ENCODE measurements around the gene CRYBA2. TPM values are rescaled to one million over a fixed set of nuclear protein-coding genes. Genes with fewer than 3 reads are reported as not detected.

The CRYBA2 gene
- polyA plus RNA-seq, 1 donor from 2014 or later, result not detected

DNA sequence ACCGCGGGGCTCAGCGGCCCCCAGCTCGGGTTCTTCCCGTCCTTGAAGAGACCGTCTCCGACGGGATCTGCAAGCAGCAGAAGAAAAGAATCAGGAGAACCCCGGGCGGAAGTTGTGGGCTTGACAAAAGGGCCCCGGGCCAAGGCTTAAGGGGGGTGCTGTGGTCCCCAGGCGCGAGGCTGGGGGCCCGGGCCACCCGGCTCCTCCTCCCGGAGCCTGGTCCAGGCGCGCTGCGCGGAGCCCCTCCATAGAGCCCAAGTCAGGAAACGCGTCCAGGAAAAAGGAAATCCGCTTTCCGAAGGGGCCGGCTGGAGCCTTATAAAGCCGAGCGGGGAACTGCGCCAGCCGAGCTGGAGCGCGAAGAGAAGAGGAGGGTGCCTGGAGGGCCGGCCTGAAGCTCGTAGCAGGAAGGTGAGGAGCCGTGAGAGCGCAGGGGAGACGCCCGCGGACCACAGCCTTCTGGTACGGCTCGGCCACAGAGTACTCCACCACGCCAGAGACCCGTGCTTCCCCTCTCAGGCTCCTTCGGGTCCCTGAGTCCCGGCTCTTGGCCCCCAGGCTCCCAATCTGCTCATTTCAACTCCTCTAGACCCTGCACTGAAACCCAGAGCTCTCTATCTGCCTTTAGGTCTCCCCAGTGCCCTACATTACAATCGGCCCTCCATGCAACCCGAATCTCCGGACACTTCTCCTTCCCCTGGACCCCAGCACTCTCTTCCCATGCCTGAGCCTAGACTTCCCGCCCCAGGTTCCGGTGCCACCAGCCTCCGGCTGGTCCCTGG, 8.8 kb downstream of the CRYBA2 start:
- Histone ChIP-seq H3K4me3 (ENCODE audit: low read length) (peak overlapping the region; percentile 55), H3K36me3 (ENCODE audit: insufficient read depth, low read length) (no peaks in the 10 kb centered on the region), H3K9me2 (ENCODE audit: insufficient read depth, low read length) (no peaks in the 10 kb centered on the region), H3F3A (ENCODE audit: insufficient read depth, low read length, poor library complexity, severe bottlenecking) (no peaks in the 10 kb centered on the region), H4K20me1 (ENCODE audit: insufficient read depth) (no peaks in the 10 kb centered on the region), H3K79me2 (replicated peaks; ENCODE audit: insufficient read depth, low read length) (no peaks in the 10 kb centered on the region), H3K4me2 (ENCODE audit: low read length) (no peak overlapping the region), H3K9ac (ENCODE audit: low read length) (no peak overlapping the region), H3K9me3 (ENCODE audit: low read length) (no peaks in the 10 kb centered on the region), H3K27me3 (ENCODE audit: insufficient read depth, low read depth, low read length) (peaks cover 98% of the 10 kb centered on the region), H3K27ac (ENCODE audit: low read length) (no peak overlapping the region), H2AFZ (ENCODE audit: low read depth, low read length) (no peak overlapping the region)
- TF ChIP-seq, protein P1, sequence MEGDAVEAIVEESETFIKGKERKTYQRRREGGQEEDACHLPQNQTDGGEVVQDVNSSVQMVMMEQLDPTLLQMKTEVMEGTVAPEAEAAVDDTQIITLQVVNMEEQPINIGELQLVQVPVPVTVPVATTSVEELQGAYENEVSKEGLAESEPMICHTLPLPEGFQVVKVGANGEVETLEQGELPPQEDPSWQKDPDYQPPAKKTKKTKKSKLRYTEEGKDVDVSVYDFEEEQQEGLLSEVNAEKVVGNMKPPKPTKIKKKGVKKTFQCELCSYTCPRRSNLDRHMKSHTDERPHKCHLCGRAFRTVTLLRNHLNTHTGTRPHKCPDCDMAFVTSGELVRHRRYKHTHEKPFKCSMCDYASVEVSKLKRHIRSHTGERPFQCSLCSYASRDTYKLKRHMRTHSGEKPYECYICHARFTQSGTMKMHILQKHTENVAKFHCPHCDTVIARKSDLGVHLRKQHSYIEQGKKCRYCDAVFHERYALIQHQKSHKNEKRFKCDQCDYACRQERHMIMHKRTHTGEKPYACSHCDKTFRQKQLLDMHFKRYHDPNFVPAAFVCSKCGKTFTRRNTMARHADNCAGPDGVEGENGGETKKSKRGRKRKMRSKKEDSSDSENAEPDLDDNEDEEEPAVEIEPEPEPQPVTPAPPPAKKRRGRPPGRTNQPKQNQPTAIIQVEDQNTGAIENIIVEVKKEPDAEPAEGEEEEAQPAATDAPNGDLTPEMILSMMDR (IDR thresholded peaks at IDR 0.05; ENCODE audit: poor library complexity, severe bottlenecking), result no peak
- TF ChIP-seq RAD21 (conservative IDR thresholded peaks at IDR 0.05), result no peak
- TF ChIP-seq SMC3 (conservative IDR thresholded peaks at IDR 0.05; ENCODE audit: poor library complexity), result no peak
- TF ChIP-seq TAF1 (IDR thresholded peaks at IDR 0.05; ENCODE audit: low read depth), result no peak
- TF ChIP-seq EZH2 (IDR thresholded peaks at IDR 0.05; ENCODE audit: borderline replicate concordance, insufficient read depth, low read length, poor library complexity, severe bottlenecking), result peak; percentile 89
- TF ChIP-seq MXI1 (conservative IDR thresholded peaks at IDR 0.05; ENCODE audit: poor library complexity, severe bottlenecking), result no peak

DNA sequence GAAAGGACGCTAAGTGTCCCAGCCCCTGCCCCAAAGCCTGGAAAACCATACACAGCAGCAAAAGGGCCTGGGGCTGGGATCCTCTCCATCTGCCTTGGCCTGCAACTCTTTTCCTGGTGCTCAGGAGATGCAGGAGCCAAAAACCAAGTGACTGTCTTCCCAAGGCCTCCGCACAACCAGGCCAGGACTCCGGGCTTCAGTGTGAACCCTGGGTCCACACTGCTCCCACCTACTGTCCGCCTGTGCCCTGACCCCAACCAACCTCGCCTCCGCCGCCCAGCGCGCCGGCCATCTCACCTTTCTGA, 9.3 kb downstream of the CRYBA2 start:
- Histone ChIP-seq H3K27ac (ENCODE audit: low read length) (no peak overlapping the region), H3K79me2 (replicated peaks; ENCODE audit: insufficient read depth, low read length) (no peaks in the 10 kb centered on the region), H3K9ac (ENCODE audit: low read length) (no peak overlapping the region), H3F3A (ENCODE audit: insufficient read depth, low read length, poor library complexity, severe bottlenecking) (no peaks in the 10 kb centered on the region), H2AFZ (ENCODE audit: low read depth, low read length) (no peak overlapping the region), H3K4me3 (ENCODE audit: low read length) (peak overlapping the region; percentile 55), H3K36me3 (ENCODE audit: insufficient read depth, low read length) (no peaks in the 10 kb centered on the region), H3K4me2 (ENCODE audit: low read length) (no peak overlapping the region), H3K9me2 (ENCODE audit: insufficient read depth, low read length) (no peaks in the 10 kb centered on the region), H3K27me3 (ENCODE audit: insufficient read depth, low read depth, low read length) (peaks cover 95% of the 10 kb centered on the region), H3K9me3 (ENCODE audit: low read length) (no peaks in the 10 kb centered on the region), H4K20me1 (ENCODE audit: insufficient read depth) (no peaks in the 10 kb centered on the region)
- no peak for TF ChIP-seq RAD21 (conservative IDR thresholded peaks at IDR 0.05)
- TF ChIP-seq TAF1 (IDR thresholded peaks at IDR 0.05; ENCODE audit: low read depth), result no peak
- no peak for TF ChIP-seq POLR2AphosphoS5 (IDR thresholded peaks at IDR 0.05)
- TF ChIP-seq MXI1 (conservative IDR thresholded peaks at IDR 0.05; ENCODE audit: poor library complexity, severe bottlenecking), result no peak
- TF ChIP-seq EP300 (conservative IDR thresholded peaks at IDR 0.05; ENCODE audit: poor library complexity, severe bottlenecking), result no peak
- TF ChIP-seq, protein P2, sequence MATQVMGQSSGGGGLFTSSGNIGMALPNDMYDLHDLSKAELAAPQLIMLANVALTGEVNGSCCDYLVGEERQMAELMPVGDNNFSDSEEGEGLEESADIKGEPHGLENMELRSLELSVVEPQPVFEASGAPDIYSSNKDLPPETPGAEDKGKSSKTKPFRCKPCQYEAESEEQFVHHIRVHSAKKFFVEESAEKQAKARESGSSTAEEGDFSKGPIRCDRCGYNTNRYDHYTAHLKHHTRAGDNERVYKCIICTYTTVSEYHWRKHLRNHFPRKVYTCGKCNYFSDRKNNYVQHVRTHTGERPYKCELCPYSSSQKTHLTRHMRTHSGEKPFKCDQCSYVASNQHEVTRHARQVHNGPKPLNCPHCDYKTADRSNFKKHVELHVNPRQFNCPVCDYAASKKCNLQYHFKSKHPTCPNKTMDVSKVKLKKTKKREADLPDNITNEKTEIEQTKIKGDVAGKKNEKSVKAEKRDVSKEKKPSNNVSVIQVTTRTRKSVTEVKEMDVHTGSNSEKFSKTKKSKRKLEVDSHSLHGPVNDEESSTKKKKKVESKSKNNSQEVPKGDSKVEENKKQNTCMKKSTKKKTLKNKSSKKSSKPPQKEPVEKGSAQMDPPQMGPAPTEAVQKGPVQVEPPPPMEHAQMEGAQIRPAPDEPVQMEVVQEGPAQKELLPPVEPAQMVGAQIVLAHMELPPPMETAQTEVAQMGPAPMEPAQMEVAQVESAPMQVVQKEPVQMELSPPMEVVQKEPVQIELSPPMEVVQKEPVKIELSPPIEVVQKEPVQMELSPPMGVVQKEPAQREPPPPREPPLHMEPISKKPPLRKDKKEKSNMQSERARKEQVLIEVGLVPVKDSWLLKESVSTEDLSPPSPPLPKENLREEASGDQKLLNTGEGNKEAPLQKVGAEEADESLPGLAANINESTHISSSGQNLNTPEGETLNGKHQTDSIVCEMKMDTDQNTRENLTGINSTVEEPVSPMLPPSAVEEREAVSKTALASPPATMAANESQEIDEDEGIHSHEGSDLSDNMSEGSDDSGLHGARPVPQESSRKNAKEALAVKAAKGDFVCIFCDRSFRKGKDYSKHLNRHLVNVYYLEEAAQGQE (IDR thresholded peaks at IDR 0.05; ENCODE audit: borderline replicate concordance), result no peak
- TF ChIP-seq, protein P1 (IDR thresholded peaks at IDR 0.05; ENCODE audit: poor library complexity, severe bottlenecking), result no peak
- no peak for TF ChIP-seq SMC3 (conservative IDR thresholded peaks at IDR 0.05; ENCODE audit: poor library complexity)
- TF ChIP-seq EZH2 (IDR thresholded peaks at IDR 0.05; ENCODE audit: borderline replicate concordance, insufficient read depth, low read length, poor library complexity, severe bottlenecking), result no peak

Data from neural cell (in vitro differentiated cells).